GM21447 (cell line): ENCODE results near the gene CADM2.
"Not testable (repeated sequence)": the region's sequence is repeated elsewhere in the genome, so short reads cannot be mapped to it uniquely, and the experiment has no call there.

Source experiments
- ATAC-seq: cut with Tn5 transposase; IDR thresholded peaks from one replicate; pipeline ENCODE4 v1.9.1; 2021; ENCODE audit not compliant: unreplicated experiment

CADM2 gene

GRCh38 chr3:85631070-85631469 lies 672.3 kb downstream of the CADM2 start:
- ATAC-seq = no peak

GRCh38 chr3:85632921-85633320 lies 674.1 kb downstream of the CADM2 start:
- ATAC-seq = no peak

- no peak for ATAC-seq
Measured at GRCh38 chr3:85652360-85652759, 693.6 kb downstream of the CADM2 start.

- ATAC-seq = no peak
Measured at GRCh38 chr3:85660451-85660850, 701.7 kb downstream of the CADM2 start.

- no peak for ATAC-seq
Measured at GRCh38 chr3:85662462-85662861, 703.7 kb downstream of the CADM2 start.

- ATAC-seq = no peak
Measured at GRCh38 chr3:85667744-85668143, 709.0 kb downstream of the CADM2 start.

- ATAC-seq = no peak
Measured at GRCh38 chr3:85670634-85671205, 711.9 kb downstream of the CADM2 start.

GRCh38 chr3:85672761-85673160 lies 714.0 kb downstream of the CADM2 start:
- no peak for ATAC-seq

- no peak for ATAC-seq
Measured at GRCh38 chr3:85678713-85679112, 719.9 kb downstream of the CADM2 start.

GRCh38 chr3:85681906-85682305 lies 723.1 kb downstream of the CADM2 start:
- ATAC-seq = no peak

GRCh38 chr3:85691196-85691595 lies 732.4 kb downstream of the CADM2 start:
- ATAC-seq = no peak

GRCh38 chr3:85697156-85697555 lies 738.4 kb downstream of the CADM2 start:
- no peak for ATAC-seq

- no peak for ATAC-seq
Measured at GRCh38 chr3:85706130-85706529, 747.3 kb downstream of the CADM2 start.

- ATAC-seq = not testable (repeated sequence)
Measured at GRCh38 chr3:85708325-85708724, 749.5 kb downstream of the CADM2 start.

- ATAC-seq = no peak
Measured at GRCh38 chr3:85709346-85709892, 750.6 kb downstream of the CADM2 start.

GRCh38 chr3:85710490-85710889 lies 751.7 kb downstream of the CADM2 start:
- ATAC-seq = no peak

GRCh38 chr3:85721409-85722145 lies 762.8 kb downstream of the CADM2 start:
- no peak for ATAC-seq

GRCh38 chr3:85725809-85726208 lies 767.0 kb downstream of the CADM2 start:
- no peak for ATAC-seq

- ATAC-seq = no peak
Measured at GRCh38 chr3:85726241-85726640, 767.5 kb downstream of the CADM2 start.

GRCh38 chr3:85737846-85738245 lies 779.1 kb downstream of the CADM2 start:
- no peak for ATAC-seq

- ATAC-seq = no peak
Measured at GRCh38 chr3:85740561-85740960, 781.8 kb downstream of the CADM2 start.

- no peak for ATAC-seq
Measured at GRCh38 chr3:85758442-85758841, 799.7 kb downstream of the CADM2 start.

GRCh38 chr3:85760342-85760741 lies 801.6 kb downstream of the CADM2 start:
- ATAC-seq = no peak
